ENCODE results near the gene AP2A2.
"Not testable (repeated sequence)": the region's sequence is repeated elsewhere in the genome, so short reads cannot be mapped to it uniquely, and the experiment has no call there.

AP2A2 gene

DNA sequence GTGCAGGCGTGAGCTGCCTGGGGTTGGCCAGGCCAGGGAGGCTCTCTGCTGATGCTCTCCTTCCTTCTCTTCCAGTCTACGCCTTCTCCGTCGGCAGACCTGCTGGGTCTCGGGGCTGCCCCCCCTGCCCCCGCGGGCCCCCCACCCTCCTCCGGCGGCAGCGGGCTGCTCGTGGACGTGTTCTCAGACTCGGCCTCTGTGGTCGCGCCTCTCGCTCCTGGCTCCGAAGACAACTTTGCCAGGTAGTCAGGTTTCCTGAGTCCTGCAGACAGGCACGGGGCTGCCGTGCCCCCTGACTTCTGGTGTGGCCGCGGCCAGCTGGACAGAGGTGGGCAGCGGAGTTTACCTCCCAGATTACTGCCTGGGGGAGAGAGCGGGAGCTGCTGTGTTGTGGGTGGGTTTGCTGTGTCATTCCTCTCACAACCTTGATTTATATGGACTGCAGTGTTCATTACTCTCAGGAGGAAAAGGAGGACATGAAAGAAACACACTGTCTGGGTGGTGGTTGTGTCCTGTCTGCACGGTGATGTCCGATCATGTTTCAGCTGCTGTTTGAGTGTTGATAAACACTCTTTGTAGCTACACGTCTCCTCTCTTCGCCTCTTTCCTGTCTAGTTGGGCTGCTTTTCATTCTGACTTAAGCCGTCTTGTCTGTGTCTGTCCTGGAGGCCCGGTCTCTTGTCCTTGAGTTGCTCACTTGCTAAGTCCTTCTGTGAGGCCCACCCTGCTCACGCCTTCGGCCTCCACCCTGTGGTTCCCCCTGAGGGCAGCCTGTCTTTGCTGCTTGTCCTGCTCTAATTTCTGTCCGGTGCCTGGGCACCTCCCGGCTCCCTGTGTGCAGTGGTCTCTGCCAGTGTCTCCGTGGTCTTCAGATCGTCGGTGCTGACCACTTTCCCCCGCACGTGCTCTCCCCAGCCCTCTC, 74.9 kb downstream of the AP2A2 start:
- DNase-seq: no peak

DNA sequence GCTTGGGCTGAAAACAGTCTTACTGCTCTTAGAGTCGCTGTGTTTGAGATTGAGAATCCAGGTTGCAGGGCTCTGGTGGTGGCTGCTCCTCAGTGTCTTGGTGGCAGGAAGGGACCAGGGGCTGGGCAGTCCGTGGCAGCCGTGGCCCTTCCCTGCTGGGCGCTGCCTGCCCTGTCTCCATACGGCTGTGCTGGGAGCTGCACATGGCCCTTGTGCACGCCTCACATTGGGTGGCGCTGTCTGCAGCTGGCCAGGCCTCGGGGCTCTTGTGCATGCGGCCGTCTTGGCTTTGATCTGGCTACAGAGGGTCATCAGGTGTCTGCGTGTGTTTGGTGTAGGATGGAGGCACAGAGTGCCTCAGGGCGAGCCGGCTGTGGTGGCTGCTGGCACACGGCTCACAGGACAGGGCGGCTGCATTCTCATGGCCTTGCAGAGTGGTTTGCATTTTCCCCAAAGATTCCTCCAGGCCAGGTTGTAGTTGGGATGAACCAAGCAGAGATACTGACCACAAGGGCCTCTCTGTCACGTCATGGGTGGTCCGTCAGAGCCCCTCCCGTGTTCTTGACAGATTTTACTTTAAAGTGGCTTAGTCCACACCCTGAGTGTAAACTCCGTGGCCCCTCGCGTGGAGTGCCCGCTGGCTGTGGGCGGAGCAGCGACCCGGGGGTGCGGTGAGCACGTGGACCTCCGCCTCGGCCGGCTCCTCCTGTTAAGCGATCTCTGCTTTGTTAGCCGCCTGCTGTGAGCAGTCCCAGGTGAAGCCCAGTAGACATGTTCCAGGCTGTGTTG, 76.1 kb downstream of the AP2A2 start:
- DNase-seq: no peak

DNA sequence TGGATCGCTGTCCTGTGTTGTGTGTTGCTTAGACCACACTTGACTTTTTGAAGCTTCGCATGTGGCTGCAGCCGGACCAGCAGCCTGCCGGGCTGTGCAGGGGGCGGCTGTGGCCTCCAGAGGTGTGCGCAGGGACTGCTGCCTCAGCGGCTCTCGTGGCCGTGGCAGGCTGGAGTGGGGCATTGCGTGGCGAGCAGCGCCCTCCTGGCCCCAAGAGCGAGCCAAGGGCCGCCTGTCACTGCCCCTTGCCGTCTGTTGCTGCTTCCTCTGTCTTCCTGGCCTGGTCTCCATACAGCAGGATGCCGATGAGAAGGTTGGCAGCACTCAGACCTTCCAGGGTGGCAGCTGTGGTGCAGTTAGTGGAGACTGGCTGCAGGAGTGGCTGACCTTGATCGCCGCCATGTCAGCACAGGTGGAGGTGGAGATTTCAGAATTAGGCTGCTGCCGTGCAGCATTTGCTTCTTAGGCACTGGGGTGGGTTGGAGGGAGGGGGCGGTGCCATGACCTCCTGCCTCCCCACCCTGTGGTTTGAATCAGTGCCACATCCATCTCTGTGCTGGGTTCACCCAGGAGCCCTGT, 76.8 kb downstream of the AP2A2 start:
- no peak for DNase-seq

DNA sequence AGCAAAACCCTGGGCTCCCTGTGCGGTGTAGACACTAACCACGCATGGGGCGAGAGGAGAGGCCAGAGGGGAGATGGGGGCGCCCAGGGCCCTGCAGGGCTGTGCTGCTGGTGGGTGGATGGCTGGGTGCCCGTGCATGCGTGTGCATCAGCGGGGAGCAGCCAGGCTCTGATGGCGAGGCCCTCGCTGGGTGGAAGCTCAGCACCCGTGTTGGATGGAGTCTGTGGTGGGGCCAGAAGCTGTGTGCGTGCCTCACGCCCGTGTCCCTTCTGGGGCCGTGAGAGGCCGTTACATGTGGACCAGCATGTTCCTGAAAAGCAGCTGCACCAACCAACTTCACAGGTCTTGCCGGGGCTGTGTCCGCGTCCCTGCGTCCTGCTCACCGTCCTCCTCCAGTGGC, 77.5 kb downstream of the AP2A2 start:
- DNase-seq: no peak

DNA sequence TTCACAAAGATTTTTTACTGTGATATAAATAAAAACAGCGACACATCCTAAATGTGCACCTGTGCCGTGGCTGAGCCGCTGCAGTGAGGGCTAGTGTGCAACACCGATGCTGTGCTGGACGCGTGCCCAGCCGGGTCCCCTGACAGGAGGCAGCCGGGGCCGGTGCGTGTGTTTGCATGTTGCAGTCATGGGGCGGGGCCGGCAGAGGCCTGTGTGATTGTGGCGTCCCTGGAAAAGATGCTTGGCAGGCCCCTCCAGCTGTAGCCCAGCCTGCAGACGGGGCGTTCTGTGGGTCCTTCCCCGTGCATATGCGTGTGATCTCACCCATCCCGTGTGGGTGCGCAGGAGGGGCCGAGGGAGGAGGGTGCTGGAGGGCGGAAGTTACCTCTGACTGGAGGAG, 80.3 kb downstream of the AP2A2 start:
- DNase-seq: peak; percentile 63 to 84

DNA sequence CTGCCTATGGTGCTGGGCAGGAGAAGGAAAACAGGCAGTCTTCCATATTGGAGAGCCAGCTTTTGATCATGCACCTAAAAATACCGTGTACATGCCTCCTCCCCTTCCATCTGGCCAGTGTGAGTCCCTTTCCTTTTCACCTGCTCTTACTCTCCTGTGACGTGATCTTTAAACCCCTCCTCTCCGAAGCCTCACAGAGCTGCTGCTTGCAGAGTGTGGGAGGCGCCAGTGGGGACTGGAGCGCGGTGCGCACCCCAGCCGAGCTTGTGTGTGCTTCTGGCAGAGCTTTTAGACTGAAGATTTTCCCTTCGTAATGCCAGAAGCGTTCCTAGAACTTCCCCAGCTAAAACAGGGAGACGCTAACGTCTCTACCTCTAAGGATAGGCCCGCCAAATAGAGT, 81.1 kb downstream of the AP2A2 start:
- peak; percentile 54 to 60 for DNase-seq

DNA sequence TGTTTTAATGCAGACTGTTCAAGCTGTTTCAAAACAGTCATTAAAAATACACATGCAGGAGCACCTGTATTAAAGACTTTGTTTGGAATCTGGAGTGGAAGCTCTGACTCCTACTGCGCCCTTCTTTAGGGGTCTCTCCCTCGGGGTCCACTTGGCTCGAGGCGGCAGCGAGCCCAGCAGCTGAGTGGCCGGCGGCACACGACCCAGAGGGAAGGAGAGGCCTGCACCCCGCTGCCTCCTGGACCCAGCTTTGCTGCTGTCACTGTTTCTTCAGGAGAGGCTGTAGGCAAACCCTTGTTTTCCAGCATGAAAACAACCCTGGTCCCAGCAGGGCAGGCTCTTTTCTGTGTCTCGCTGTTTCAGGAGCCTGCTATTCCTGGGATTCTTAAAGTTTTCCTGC, 81.6 kb downstream of the AP2A2 start:
- DNase-seq: no peak

DNA sequence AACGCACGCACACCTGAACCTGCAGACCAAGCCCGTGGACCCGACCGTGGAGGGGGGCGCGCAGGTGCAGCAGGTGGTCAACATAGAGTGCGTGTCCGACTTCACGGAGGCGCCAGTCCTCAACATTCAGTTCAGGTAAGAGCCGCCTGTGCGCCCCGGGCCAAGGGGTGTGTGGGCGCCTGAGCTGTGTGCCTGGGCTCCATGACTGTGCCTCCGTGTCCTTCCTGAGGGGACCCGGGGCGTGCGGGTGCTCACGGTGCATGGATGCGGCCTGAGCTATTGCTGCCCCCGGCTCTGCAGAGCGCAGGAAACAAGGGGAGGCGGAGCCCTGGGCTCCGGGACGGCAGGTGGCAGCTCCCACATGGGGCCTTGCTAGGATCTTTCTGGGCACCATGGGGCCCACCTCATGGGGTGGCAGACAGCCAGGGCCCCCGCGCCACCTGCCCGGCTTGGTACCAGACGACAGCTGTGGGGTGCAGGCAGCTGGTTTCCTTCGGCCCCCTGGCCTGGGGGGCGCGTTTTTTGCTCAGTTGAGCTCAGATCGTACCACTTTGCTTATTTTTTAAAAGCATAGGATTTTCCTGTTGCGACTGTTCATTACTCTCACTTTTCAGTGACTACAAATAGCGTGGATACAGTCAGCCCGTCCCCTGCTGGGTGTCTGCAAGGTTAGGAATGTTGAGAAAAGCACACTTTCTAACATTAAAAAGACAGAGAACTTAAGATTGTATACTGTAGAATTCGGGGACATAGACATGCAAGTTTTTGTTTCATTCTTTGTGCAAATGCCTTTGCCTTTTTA, 82.5 kb downstream of the AP2A2 start:
- no peak for DNase-seq

DNA sequence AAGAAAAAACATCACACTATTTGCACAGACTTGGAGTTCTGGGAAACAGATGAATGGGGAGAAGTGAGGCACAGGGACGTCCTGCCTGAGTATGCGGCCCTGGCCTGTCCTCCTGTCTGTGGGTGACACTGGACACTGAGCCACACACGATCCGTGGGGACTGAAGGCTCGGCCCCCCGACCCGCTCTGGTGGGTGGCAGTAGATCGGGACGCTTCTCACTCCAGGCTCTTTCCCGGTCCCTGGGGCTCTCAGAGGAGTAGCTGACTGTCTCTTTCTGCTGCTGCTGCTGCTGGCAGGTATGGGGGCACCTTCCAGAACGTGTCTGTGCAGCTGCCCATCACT, 83.1 kb downstream of the AP2A2 start:
- DNase-seq: no peak

DNA sequence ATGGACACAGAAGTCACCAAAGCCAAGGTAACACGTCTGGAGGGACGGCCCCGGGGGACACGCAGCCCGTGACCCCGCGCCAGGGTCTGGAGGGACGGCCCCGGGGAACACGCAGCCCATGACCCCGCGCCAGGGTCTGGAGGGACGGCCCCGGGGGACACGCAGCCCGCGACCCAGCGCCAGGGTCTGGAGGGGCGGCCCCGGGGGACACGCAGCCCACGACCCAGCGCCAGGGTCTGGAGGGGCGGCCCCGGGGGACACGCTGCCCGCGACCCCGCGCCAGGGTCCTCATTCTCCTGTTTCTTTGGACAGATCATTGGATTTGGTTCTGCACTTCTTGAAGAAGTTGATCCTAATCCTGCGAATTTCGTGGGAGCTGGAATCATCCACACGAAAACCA, 83.7 kb downstream of the AP2A2 start:
- DNase-seq: no peak

DNA sequence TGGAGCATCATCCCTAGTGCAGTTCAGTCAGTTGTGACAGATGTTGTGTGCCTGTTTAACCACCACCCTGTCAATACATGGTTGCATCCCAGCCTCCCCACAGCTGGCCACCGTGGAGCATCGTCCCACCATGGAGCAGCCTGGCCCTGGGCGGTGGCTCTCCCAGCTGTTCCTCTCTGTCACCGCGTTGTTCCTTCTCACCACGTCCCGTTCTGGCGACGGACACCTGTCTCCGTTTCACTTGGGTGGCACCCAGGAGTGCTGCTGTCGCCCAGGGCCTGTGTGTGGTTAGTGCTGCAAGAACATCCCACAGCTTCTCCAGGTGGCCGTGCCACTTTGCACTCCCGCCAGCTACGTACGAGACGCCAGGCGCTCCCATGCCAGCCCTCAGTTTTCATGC, 84.3 kb downstream of the AP2A2 start:
- no peak for DNase-seq

DNA sequence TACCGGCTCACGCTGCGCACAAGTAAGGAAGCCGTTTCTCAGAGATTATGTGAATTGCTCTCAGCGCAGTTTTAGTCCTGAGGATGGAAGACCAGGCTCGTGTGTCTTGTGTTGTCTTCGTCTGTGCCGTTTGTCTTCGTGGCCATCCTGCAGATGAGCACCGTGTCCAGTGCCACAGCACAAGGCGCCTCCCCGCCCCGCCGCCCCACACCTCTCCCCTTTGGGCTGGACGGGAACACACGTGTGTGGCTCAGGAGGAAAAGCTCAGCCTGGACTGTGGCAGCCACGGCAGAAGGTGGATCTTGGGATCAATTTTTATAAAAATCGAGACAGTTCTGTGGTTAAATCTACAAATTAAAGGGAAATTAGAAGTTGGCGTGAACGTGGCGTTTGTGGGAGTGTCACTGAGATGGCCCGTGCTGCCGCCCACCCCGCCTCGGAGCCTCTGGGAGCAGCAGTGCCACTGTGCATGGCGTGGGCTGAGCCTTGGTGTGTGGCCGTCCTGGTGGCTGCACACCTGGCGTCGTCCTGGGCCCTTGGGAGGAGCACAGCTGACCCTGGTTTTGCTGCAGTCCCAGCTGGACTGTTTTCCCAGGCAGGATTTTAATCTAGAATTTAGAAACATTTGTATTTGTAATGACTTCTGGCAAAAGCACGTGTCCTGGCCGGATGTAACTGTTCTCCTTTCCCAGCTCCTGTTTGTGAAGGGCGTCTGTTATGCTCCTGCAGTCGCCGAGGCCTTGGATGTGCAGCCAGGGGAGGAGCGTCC, 85.1 kb downstream of the AP2A2 start:
- no peak for DNase-seq

DNA sequence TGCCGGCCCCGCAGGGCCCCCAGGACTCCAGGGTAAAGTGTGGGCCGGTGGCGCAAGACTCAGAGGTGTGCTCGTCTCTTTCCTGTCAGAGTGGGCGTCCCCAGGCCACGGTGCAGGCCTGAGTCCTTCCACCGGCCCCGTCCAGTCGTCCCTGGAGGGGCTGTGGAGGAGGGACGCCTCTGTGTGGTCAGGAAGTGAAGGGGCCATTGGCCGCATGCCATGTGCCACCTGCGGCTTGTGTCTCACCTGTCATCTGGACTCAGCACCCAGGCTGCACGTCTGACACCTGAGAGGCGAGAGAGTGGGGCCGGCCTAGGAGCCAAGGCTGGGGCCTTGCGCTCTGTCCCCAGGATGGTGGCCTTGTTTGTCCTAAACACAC, 85.6 kb downstream of the AP2A2 start:
- no peak for DNase-seq

DNA sequence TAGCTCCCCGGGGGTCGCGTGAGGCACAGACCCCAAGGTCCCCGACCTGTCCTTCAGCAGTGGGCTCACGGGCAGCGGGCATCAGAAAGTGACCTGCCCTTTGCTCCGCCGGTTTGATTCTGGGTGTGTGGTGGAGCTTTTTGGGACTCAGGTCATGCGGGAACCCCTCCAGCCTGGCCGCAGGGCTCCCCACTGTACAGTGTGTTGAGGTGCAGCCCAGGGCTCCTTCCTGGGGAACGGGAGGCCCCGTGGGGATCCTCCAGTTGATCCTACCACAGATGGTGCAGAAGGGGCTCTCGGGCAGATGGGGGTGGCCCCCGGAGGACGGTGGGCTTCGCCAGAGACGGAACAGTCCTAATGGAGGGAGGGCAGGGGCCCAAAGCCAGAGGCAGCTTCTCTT, 86.6 kb downstream of the AP2A2 start:
- DNase-seq: no peak

DNA sequence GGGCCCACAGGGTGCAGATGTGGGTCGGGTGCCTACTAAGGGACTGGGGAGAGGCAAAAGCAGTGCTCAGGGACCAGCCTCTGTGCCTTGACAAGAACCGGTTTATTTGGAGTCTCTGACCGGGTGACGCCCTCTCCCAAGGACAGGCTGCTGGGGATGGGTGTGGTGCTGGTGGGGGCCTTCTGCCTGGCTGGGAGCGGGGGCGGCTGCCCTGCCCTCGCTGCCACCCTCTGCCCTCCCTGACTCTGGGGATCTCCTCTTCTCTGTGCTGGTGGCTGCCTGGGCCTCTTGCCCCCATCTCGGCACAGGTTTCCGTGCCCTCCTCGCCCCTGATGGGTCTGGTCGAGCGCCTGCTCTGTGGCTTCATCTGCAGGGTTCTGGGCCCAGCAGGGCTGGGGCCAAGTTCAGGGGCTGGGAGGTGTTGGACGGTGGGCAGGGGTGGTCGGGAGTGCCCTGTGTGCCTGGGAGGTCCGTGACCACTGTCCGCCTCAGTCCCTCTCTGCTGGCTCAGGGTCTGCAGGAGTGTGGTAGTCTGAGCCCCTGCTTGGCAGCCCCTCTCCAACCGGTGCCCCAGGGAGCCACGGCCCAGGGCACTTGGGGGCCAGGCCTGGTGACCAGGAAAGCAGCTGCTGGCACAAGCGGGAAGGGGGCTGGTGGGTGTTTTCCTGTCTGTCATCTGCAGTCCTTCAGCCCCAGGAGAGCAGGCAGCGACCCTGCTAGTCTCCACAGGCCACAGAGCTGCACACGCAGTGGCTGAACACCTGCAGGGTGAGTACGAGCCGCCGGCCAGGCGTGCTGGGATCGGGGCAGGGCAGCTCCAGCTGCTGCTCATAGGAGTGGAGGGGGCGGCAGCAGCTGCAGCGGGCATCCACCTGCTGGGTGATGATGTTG, 87.3 kb downstream of the AP2A2 start:
- DNase-seq: peak; percentile 76 to 82

DNA sequence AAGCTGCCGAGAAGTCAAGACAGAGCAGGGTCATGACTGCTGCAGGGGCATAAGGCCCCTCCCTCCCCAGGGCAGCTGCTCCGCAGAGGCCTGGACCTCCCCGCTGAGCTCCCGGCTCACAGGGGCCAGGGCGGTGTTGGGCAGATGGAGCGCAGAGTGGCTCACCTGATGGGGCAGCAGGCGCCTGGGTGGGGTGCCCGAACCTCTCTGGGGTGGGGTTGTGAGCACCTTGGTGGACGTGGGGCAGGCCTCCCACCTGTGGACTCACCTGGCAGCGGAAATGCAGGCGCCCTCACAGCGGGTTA, 87.9 kb downstream of the AP2A2 start:
- no peak for DNase-seq

DNA sequence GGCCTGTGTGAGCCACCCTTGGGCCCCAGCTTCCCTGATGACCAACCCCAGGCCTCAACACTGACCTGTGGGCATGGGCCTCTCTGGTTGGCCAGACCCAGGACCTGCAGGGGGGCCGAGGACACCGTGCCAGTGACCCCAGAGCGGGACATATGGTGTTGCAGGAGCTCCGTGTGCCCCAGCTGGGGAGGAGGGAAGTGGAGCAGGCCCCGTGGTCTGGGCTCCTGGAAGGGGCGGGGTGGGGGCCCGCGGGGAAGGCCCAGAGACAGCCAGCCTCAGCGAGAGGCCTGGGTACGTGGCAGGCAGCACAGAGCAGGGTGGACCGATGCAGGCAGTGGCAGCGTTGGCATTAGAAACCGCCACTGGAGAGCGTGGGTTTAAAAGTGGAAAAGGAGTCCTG, 88.6 kb downstream of the AP2A2 start:
- no peak for DNase-seq

DNA sequence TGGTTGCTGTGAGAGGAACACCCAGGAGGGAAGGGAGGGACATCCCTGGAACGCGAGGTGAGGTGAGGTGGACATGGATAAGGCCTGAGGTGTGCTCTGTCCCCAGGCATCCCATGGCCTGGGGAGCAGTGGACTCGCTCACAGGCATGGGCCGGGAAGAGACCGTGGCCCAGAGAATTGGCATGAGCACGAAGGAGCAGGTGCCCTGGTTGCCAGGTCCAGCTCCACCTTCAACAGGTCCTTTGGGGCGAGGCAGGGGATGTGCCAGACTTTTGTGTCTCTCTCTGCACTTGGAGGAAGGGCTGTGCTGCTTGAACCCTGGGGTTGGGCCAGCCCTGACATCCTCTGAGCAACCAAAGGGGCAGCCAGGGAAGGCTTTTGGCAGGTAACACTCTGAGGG, 89.4 kb downstream of the AP2A2 start:
- DNase-seq: no peak

DNA sequence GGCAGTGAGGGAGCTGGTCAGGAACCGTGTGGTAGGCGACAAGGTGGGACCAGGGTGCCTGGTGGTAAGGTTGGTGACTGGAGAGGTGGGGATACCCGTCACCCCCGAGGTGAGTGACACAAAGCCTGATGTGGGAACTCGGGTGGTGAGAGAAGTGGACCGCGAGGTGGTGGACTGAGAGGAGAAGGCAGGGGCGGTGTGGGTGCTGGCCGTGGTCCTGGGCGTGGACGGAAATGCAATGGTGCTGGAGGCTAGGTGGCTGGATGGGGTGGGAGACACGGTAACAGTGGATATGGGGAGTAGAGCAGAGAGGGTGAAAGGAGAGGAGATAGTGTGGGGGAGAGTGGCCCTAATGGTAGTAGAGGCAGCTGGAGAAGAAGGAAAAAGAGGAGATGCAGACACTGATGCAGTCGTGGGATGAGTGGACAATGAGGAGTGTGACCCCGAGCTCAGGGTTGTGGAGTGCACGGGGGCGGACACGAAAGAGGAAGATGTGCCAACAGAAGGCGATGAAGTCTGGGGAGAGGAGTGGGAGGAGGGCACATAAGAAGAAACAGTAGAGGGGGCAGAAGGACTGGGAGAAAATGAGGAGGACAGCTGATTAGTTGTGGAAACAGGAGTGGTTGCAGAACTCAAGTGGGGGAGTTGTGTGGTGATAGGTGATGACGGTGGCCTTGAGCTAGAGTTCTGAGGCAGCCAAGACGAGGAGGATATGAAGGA, 90.3 kb downstream of the AP2A2 start:
- DNase-seq: no peak

DNA sequence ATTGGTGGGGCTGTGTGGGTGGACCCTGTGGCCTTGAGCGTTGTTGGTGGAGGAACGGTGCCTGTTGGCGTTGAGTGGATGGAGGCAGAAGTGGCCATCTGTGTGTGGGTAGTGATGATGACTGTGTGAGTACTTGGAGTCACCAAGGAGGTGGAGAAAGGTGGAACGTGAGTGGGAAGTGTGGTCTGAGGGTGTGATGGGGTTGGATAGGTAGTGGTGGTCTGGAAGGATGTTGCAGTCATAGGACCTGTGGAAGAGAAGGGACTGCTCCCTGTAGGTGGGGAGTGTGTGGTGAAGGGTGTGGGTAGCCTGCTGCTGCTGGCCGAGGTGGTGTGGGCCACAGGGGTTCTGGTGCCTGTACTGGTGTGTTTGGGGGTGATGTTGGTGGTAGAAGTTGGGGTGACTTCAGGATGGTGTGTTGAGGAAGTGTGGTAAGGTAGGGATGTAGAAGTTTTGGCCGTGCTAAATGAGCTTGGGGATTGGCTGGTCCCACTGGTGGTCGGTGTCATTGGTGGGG, 91.0 kb downstream of the AP2A2 start:
- DNase-seq: not testable (repeated sequence)
